OCI-LY7 (cell line): Measurements from ENCODE around the gene SYVN1. TPM values are rescaled to one million over a fixed set of nuclear protein-coding genes. Genes with fewer than 3 reads are reported as not detected.

Experiments
- BruUV-seq: library from RNA; stranded (reverse); fragments of 400-500 nt; replicated peaks from 2 replicates; lab custom pipeline; 2021; lab: Mats Ljungman, UMichigan
- CTCF ChIA-PET: fragments of 300-600 bp; sonication (Branson Sonifier 250); formaldehyde crosslinking; loops from one replicate; lab custom pipeline; 2022; ENCODE audit warnings: antibody characterized with exemption; ENCODE audit not compliant: unreplicated experiment; lab: Charles Lee
- POLR2A ChIA-PET: fragments of 300-600 bp; sonication (Branson Sonifier 250); formaldehyde crosslinking; loops from one replicate; lab custom pipeline; 2022; ENCODE audit warnings: antibody characterized with exemption; lab: Charles Lee
- DNase-seq: peaks from one replicate; pipeline ENCODE4 v3.0.0-alpha.2; 2015; ENCODE audit warnings: low spot score
- H2AFZ ChIP-seq: fragments of 200-600 bp; sonication (generic), shearing (Covaris generic); 2 replicates; pipeline ENCODE4 v1.6.1; 2014; ENCODE audit warnings: mild to moderate bottlenecking, antibody characterized with exemption, low read length, moderate library complexity
- H3K27ac ChIP-seq: fragments of 200-600 bp; sonication (generic); 2 replicates; pipeline ENCODE4 v1.5.1; 2014; ENCODE audit warnings: mixed run types, low read depth, mild to moderate bottlenecking, moderate library complexity, low read length, inconsistent platforms; ENCODE audit not compliant: poor library complexity, severe bottlenecking
- H3K36me3 ChIP-seq: fragments of 200-600 bp; sonication (generic); 2 replicates; pipeline ENCODE4 v1.6.1; 2014; ENCODE audit warnings: mild to moderate bottlenecking, antibody characterized with exemption, low read length, moderate library complexity, mixed read lengths; ENCODE audit not compliant: insufficient read depth
- H3K4me1 ChIP-seq: fragments of 200-600 bp; sonication (generic); 2 replicates; pipeline ENCODE4 v1.5.1; 2014; ENCODE audit warnings: mild to moderate bottlenecking, low read length; ENCODE audit not compliant: insufficient read depth, poor library complexity, severe bottlenecking
- H3K4me2 ChIP-seq: fragments of 200-600 bp; sonication (generic); 2 replicates; pipeline ENCODE4 v1.6.1; 2014; ENCODE audit warnings: mild to moderate bottlenecking, low read length
- H3K4me3 ChIP-seq: fragments of 200-600 bp; sonication (generic); 2 replicates; pipeline ENCODE4 v1.5.1; 2014; ENCODE audit warnings: mild to moderate bottlenecking, low read depth, low read length; ENCODE audit not compliant: poor library complexity, severe bottlenecking
- H3K79me2 ChIP-seq: fragments of 200-600 bp; sonication (generic); 2 replicates; pipeline ENCODE4 v1.6.1; 2016; ENCODE audit warnings: low read depth, mild to moderate bottlenecking, low read length, moderate library complexity, mixed read lengths; ENCODE audit not compliant: insufficient read depth
- H3K9me2 ChIP-seq: fragments of 200-600 bp; sonication (generic); 2 replicates; pipeline ENCODE4 v1.6.1; 2016; ENCODE audit warnings: mild to moderate bottlenecking, low read length, mixed read lengths; ENCODE audit not compliant: insufficient read depth
- H3K9me3 ChIP-seq: fragments of 200-600 bp; sonication (generic); 2 replicates; pipeline ENCODE4 v1.6.1; 2014; ENCODE audit warnings: mild to moderate bottlenecking, mixed run types, low read length, mixed read lengths
- H4K20me1 ChIP-seq: fragments of 200-600 bp; sonication (generic); 2 replicates; pipeline ENCODE4 v1.6.1; 2014; ENCODE audit warnings: mild to moderate bottlenecking, antibody characterized with exemption, low read length, moderate library complexity, mixed read lengths; ENCODE audit not compliant: insufficient read depth
- EZH2phosphoT487 ChIP-seq: fragments of 200-600 bp; sonication (generic); IDR thresholded peaks from 2 replicates; pipeline ENCODE4 v1.6.1; 2018; ENCODE audit warnings: low read depth, borderline replicate concordance, mild to moderate bottlenecking, mixed run types, antibody characterized with exemption, low read length, moderate library complexity, mixed read lengths
- intact Hi-C: fragments of 100-400 bp; cut with micrococcal nuclease; formaldehyde crosslinking; loops from one replicate; pipeline ENCODE4 v1.10.0; 2022; ENCODE audit not compliant: unreplicated experiment
- total RNA-seq, 2 experiments: library from RNA; depleted of rRNA in 1 of 2; stranded (reverse); fragments of >200 nt in 1 of 2; shearing (Covaris generic) in 1 of 2; gene quantifications; 2 replicates each; pipeline ENCODE4 v1.2.3, GENCODE V29; 2014 to 2022
- TF ChIP-seq, protein P1 (sequence below): fragments of 200-600 bp; sonication (generic); conservative IDR thresholded peaks from 2 replicates; pipeline ENCODE4 v1.5.1; 2014; ENCODE audit warnings: mild to moderate bottlenecking, antibody characterized with exemption, low read length, moderate library complexity, mixed read lengths

The SYVN1 gene
- total RNA-seq, 2 experiments from 2014 or later = 134 to 310 TPM

DNA sequence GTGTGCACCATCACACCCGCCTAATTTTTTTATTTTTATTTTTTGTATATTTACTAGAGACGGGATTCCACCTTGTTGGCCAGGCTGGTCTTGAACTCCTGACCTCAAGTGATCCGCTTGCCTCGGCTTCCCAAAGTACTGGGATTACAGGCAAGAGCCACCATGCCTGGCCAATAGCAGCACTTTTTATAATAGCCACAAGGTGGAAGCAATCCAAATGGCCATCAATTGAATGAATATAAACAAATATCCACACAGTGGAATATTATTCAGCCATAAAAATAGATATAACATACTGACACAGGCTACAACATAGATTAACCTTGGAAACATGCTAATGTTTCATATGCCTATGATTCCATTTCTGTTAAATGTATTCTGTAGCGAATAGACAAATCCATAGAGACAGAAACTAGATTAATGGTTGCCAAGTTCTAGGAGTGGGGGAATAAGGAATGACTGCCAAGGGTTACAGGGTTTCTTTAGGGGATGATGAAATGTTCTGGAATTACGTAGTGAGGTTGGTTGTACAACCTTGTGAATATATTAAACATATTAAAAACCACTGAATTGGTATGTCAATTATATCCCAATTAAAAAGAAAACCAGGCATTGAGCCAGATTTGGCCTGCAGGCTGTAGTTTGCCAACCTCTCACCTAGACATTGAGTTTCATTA lies 33.5 kb downstream of the SYVN1 start:
- intact Hi-C loops = no loop called here
- no peak for TF ChIP-seq EZH2phosphoT487
- TF ChIP-seq, protein P1, sequence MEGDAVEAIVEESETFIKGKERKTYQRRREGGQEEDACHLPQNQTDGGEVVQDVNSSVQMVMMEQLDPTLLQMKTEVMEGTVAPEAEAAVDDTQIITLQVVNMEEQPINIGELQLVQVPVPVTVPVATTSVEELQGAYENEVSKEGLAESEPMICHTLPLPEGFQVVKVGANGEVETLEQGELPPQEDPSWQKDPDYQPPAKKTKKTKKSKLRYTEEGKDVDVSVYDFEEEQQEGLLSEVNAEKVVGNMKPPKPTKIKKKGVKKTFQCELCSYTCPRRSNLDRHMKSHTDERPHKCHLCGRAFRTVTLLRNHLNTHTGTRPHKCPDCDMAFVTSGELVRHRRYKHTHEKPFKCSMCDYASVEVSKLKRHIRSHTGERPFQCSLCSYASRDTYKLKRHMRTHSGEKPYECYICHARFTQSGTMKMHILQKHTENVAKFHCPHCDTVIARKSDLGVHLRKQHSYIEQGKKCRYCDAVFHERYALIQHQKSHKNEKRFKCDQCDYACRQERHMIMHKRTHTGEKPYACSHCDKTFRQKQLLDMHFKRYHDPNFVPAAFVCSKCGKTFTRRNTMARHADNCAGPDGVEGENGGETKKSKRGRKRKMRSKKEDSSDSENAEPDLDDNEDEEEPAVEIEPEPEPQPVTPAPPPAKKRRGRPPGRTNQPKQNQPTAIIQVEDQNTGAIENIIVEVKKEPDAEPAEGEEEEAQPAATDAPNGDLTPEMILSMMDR = peak; percentile 45; the same call in 1 of the 2 replicates
- no peak overlapping the region for H2AFZ ChIP-seq
- H3K4me1 ChIP-seq = peaks cover 7% of the 10 kb centered on the region
- BruUV-seq = no TSS peak
- H3K27ac ChIP-seq = no peak overlapping the region
- H3K36me3 ChIP-seq = peaks cover 42% of the 10 kb centered on the region
- H4K20me1 ChIP-seq = peaks cover 6% of the 10 kb centered on the region; the same call in 1 of the 2 replicates
- no peaks in the 10 kb centered on the region for H3K9me2 ChIP-seq
- no peaks in the 10 kb centered on the region for H3K9me3 ChIP-seq
- ChIA-PET POLR2A (interaction anchor here (0.6 to 0.7 kb wide), 2 partner anchors 75 to 116 kb away, joined by 3 to 4 read pairs; no protein-coding TSS in a partner anchor), CTCF (no interaction called here)
- H3K4me3 ChIP-seq = no peak overlapping the region
- no peak overlapping the region for H3K4me2 ChIP-seq
- DNase-seq = no peak
- H3K79me2 ChIP-seq = peaks cover 27% of the 10 kb centered on the region

DNA sequence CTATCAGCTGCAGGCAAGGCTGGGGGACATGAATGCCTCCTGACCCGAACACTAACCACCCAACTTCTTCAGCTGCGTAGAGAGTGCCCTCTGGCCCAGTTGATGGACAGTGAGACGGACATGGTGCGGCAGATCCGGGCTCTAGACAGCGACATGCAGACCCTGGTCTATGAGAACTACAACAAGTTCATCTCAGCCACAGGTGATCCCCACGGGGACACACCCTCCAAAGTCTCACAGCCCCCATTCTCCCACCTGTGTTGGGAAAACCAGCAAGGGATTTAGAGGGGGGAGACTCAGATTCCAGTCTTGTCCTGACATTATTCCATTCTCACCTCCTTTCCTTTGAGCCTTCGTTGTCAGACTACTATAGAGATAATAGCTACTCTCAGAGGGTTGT lies 37.4 kb downstream of the SYVN1 start:
- no peak for DNase-seq
- H3K79me2 ChIP-seq = peaks cover 27% of the 10 kb centered on the region
- no peak overlapping the region for H2AFZ ChIP-seq
- ChIA-PET CTCF (no interaction called here), POLR2A (interaction anchor here (1.1 to 1.5 kb wide), 3 partner anchors 14 to 51 kb away, joined by 4 read pairs; no protein-coding TSS in a partner anchor)
- H3K4me2 ChIP-seq = peak overlapping the region; percentile 91
- peak overlapping the region; percentile 68 for H3K27ac ChIP-seq
- H3K36me3 ChIP-seq = peaks cover 36% of the 10 kb centered on the region
- TSS peak; percentile 48 for BruUV-seq
- H3K9me3 ChIP-seq = no peaks in the 10 kb centered on the region
- H3K9me2 ChIP-seq = no peaks in the 10 kb centered on the region
- no peak for TF ChIP-seq EZH2phosphoT487
- TF ChIP-seq, protein P1 = no peak
- intact Hi-C loops = loop anchor here (1.0 kb wide), 1 partner anchor 57 kb away; no protein-coding TSS in a partner anchor
- H4K20me1 ChIP-seq = peaks cover 6% of the 10 kb centered on the region; the same call in 1 of the 2 replicates
- H3K4me1 ChIP-seq = peaks cover 16% of the 10 kb centered on the region
- H3K4me3 ChIP-seq = peak overlapping the region; percentile 78
